ENCODE data around the gene FOLR1.

Gene FOLR1

GRCh38 chr11:72236774-72237111 lies 44.8 kb downstream of the FOLR1 start:
- DNase-seq, result no peak

- no peak for DNase-seq
Measured at GRCh38 chr11:72237112-72237931, 45.4 kb downstream of the FOLR1 start.

- DNase-seq, result peak; percentile 69
Measured at GRCh38 chr11:72238040-72238450, 46.1 kb downstream of the FOLR1 start.

GRCh38 chr11:72238492-72239312 lies 46.8 kb downstream of the FOLR1 start:
- DNase-seq, result no peak

- DNase-seq, result no peak
Measured at GRCh38 chr11:72239313-72239848, 47.4 kb downstream of the FOLR1 start.

- DNase-seq, result no peak
Measured at GRCh38 chr11:72239849-72240460, 48.0 kb downstream of the FOLR1 start.

GRCh38 chr11:72240461-72241290 lies 48.7 kb downstream of the FOLR1 start:
- no peak for DNase-seq

- DNase-seq, result no peak
Measured at GRCh38 chr11:72241291-72241781, 49.4 kb downstream of the FOLR1 start.

GRCh38 chr11:72242141-72242540 lies 50.2 kb downstream of the FOLR1 start:
- no peak for DNase-seq

GRCh38 chr11:72243173-72244059 lies 51.5 kb downstream of the FOLR1 start:
- no peak for DNase-seq

- no peak for DNase-seq
Measured at GRCh38 chr11:72244060-72244360, 52.1 kb downstream of the FOLR1 start, which contains the start of gene PHOX2A. Gene PHOX2A, minus strand, starts transcription at chr11:72244176. Its CDS starts 172 bp downstream, at chr11:72244004.

GRCh38 chr11:72244361-72245262 lies 52.7 kb downstream of the FOLR1 start:
- no peak for DNase-seq

GRCh38 chr11:72245263-72245816 lies 53.4 kb downstream of the FOLR1 start:
- DNase-seq, result no peak
